NCI-H460 (cell line): ENCODE results near the gene GYS1. TPM values are rescaled to one million over a fixed set of nuclear protein-coding genes. Genes with fewer than 3 reads are reported as not detected.

Experiments used
- DNase-seq: peaks from one replicate; pipeline ENCODE4 v3.0.0-alpha.2; 2016; ENCODE audit warnings: low read depth; ENCODE audit errors: extremely low read depth
- total RNA-seq: library from RNA; depleted of rRNA; stranded (reverse); fragments of >200 nt; shearing (Covaris generic); gene quantifications from 2 replicates; pipeline ENCODE4 v1.2.3, GENCODE V29; 2014

The GYS1 gene
- total RNA-seq, 1 experiment from 2014 or later, result 19.8 TPM

DNA sequence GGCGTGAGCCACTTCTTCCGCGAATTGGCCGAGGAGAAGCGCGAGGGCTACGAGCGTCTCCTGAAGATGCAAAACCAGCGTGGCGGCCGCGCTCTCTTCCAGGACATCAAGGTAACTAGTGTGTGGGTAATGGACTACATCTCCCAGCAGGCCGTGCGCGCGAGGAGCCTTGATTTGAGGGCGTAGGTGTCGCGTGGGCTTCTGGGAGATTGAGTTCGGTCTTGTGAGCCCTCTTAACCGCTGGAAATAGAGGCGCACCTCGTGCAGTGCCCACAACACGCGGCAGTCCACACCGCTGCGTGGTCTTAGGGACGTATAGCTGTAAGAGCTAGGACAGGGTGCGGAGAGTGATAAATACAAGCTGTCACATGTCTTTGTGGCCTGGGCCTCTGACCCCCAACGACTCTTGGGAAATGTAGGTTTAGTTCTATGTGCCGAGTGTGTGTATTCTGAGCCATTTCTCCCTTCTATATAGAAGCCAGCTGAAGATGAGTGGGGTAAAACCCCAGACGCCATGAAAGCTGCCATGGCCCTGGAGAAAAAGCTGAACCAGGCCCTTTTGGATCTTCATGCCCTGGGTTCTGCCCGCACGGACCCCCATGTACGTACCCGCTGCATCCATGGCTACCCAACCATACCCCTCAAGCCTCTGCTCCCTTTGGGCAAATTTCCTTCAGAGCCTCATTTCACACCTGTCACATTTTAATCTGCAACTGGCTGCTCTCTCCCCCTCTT, 27.1 kb downstream of the GYS1 start:
- DNase-seq, result peak; percentile 56

DNA sequence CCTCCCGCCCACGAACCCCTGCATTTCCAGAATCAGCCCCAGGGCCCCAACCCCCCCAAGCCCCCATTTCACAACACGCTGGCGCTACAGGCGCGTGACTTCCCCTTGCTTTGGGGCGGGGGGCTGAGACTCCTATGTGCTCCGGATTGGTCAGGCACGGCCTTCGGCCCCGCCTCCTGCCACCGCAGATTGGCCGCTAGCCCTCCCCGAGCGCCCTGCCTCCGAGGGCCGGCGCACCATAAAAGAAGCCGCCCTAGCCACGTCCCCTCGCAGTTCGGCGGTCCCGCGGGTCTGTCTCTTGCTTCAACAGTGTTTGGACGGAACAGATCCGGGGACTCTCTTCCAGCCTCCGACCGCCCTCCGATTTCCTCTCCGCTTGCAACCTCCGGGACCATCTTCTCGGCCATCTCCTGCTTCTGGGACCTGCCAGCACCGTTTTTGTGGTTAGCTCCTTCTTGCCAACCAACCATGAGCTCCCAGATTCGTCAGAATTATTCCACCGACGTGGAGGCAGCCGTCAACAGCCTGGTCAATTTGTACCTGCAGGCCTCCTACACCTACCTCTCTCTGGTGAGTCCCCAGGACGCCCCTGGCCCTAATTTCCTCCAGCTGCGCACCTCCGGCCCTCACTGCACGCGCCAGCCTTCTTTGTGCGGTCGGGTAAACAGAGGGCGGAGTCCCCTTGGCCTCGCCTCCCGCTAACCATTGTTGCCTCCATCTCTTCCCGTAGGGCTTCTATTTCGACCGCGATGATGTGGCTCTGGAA, 27.9 kb downstream of the GYS1 start, which contains the start of gene FTL:
FTL (plus strand) TSS at position 270 of the 766 bp plus-strand sequence; CDS start at position 469, 199 bp downstream.
- DNase-seq, result peak; percentile 94

DNA sequence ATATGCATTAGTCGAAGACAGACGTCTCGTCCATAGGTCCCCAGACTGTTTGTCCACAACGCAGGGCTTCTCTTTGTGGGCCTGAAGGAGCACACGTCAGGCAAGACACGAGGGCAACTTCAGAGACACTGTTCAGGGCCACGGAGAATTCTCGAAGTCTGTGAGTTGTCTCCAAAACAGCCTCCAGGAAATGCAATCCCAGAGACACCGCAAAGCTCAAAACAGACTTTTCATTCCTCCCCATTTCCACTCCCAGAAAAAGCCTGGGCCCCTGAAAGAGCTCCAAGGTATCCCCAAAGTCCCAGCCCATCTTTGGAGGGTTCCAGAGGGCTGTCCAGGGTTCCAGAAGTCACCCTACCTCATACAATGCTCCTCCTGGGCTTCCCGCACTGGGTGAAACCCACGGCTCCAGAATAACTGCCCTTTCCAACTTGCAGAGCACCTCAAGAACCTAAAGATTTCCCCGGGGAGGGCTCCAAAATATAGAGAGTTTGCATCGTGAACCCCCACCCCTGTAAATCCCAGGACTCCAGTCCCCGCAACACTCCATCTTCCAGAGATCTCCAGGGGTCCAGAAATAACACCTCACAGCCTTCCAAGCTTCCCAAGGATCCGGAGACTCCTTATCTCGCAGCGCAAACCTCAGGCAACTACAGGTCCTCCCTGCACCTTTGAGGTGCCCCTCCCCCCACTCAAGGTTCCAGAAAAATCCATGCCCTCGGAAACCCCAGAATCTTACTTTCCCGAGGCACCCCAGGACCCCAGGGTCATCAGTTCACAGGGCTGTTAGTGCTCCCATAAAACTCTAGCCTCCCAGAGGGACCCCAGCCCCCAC, 28.7 kb downstream of the GYS1 start:
- no peak for DNase-seq

DNA sequence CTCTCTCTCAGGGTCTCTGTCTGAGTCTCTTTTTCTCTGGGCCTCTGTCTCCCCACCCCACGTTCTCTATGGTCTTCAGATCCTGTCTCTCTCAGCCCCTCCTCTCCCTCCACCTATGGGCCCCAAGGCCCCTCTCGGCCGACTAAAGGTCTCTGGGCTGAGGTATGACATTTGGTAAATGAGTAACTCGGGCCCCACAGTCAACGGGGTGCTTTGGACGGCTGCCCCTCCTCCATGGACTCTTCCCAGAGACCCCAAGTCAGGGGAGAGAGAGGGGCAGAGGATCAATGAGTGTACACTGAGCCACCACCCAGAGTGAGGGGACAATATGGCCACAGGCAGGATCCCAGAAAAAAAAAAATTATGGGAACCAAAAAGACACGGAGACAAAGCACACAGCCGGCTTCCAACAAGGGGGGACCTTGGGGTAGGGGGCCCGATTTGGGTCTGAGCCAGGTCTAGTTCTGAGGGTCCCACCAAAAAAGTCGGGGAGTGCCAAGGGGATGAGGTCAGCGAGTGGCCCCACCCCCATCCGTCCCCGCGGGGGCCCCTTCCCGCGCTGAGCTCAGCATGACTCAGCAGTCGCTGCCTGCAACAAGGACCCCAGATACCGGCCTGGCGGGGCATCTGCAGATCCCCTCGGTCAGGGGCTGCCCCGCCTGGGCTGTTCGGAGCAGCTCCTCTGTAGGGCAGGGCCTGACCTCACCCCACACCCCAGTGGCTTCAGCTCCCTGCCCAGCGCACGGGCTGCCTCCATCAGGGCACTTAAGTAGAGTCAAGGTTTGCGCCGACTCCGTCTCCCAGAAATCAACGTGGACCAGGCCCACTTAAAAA, 29.5 kb downstream of the GYS1 start:
- DNase-seq, result peak; percentile 65

DNA sequence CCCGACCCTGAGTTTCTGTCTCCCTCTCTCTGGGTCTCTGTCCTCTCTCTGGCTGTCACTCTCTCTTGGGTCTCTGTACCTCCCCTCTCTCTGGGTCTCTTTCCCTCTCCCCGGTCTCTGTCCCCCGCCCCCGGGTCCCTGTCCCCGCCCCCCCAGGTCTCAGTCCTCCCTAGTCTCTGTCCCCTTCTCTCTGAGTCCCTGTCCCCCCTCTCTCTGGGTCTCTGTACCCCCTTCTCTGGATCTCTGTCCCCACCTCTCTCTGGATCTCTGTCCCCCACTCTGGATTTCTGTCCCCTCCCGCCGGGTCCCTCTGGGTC, 30.3 kb downstream of the GYS1 start:
- DNase-seq, result no peak

DNA sequence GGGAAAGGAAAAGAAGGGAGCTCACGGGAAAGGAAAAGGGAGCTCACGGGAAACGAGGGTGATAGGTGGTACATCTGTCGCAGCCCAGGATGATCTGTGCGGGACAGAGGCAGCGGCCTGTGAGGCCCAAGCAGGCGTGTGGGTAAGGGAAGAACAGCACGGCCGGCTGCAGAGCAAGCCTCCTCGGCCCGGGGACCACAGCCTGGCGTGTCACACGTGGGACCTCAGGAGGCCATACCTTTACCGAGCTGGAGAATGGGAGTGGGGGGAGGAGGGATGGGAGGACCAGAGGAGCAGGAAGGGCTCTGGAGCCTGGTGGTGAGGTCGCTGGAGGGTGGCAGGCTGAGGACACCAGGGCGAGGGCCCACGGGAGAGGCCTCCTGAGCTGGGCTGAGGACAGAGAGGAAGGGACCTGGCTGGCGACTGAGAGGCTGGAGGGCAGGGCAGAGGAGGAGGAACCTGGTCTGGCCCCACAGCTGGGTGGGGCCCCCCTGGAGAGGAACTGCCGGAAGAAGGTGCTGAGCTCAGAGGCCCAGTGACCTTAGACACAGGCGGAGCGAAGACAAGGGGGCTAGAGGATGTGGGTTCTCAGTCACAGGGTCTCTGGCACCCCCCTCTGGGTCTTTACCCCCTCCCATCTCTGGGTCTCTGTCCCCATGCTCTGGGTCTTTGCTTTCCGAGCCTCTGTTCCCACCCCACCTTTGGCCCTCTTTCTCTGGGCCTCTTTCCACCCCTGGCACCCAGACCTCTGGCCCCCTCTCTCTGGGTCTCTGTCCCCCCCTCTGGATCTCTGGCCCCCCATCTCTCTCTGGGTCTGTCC, 30.9 kb downstream of the GYS1 start:
- peak; percentile 65 for DNase-seq

DNA sequence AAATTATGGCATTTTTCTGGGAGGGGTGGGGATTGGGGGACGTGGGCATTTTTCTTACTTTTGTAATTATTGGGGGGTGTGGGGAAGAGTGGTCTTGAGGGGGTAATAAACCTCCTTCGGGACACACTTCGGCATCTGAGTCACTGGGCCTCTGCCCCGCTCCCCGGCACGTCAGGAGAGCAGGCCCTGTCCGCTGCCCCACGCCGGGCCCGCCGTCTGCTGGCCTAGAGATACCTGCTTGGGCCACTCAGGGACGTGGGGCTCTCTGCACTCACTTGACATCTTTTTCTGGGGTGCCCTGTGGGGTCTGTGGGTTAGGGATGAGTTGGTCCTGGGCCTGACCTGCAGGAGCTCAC, 31.5 kb downstream of the GYS1 start:
- DNase-seq, result no peak

DNA sequence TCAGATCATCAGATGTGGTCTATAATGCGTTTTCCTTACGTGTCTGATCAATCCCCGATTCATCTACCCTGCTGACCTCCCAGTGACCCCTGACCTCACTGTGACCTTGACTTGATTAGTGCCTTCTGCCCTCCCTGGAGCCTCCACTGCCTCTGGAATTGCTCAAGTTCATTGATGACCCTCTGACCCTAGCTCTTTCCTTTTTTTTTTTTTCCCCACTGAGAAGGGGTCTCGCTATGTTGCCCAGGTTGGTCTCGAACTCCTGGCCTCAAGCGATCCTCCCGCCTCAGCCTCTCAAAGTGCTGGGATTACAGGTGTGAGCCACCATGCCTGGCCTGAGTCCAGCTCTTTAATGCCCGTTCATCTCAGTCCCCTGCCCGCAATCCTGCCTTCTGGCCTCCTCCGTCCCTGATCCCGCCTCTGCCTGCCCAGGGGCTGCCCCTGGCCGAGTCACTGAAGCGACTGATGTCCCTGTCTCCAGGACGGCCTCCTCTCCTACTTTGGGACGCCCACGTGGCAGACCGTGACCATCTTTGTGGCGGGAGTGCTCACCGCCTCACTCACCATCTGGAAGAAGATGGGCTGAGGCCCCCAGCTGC, 32.0 kb downstream of the GYS1 start:
- no peak for DNase-seq

DNA sequence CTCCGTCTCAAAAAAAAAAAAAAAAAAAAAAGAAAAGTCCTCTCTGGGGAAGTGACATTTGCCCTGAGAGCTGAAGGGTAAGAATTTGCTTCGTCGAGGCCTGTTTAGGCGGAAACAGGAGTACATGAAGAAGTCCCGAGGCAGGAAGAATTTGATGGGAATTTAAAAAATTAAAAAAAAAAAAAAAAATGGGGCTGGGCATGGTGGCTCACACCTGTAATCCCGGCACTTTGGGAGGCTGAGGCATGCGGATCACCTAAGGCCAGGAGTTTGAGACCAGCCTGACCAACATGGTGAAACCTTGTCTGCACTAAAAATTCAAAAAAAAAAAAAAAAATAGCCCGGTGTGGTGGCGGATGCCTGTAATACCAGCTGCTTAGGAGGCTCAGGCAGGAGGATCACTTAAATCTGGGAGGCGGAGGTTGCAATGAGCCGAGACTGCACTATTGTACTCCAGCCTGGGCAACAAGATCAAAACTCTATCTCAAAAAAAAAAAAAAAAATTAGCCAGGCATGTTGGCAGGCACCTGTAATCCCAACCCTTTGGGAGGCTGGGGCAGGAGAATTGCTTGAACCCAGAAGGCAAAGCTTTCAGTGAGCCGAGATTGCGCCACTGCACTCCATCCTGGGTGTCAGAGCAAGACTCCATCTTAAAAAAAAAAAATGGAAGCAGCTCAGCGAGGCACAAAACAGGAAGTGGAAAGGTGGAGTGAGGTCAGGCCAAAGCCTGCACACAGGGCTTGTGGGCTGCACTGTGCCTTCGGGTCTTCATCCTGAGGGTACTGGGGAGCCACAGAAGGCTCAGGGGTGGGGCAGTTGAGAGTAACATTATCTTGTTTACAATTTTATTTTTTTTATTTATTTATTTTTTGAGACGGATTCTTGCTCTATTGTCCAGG, 33.5 kb downstream of the GYS1 start:
- DNase-seq, result no peak

DNA sequence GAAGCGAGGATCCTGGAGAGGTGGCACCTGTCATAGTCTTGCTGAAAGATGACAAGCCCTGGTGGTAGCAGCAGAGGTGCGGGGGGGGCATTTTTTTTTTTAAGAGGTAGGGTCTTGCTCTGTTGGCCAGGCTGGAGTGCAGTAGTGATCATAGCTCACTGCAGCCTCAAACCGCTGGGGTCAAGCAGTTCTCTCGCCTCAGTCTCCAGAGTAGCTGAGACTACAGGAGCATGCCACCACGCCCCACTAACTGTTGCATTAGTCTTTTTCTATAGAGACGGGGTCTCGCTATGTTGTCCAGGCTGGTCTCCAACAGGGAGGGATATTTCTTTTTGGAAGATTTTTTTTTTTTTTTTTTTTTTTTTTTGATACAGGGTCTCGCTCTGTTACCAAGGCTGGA, 35.1 kb downstream of the GYS1 start:
- no peak for DNase-seq

DNA sequence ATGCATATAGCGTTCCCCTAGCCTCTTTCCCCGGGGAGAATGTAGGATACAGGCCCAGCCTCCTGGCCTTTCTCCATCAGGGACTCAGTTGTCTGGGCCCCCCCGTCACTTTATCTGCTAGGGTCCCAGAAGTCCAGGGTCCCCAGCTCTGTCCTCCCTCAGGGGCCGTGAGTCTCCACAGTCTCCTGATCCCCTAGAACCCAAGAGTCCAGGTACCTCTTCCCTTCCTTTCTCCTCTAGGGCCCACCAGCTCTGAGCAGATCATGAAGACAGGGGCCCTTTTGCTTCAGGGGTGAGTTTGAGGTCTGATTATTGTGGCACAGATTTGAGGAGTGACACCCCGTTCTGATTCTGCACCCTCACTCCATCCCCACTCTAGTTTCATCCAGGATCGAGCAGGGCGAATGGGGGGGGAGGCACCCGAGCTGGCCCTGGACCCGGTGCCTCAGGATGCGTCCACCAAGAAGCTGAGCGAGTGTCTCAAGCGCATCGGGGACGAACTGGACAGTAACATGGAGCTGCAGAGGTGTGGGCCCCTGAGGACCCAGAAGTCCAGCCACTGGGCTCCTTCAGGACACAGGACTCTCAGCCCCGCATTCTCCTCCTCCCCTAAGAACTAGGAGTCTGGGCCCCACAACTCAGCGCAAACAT, 37.7 kb downstream of the GYS1 start:
- DNase-seq, result no peak

DNA sequence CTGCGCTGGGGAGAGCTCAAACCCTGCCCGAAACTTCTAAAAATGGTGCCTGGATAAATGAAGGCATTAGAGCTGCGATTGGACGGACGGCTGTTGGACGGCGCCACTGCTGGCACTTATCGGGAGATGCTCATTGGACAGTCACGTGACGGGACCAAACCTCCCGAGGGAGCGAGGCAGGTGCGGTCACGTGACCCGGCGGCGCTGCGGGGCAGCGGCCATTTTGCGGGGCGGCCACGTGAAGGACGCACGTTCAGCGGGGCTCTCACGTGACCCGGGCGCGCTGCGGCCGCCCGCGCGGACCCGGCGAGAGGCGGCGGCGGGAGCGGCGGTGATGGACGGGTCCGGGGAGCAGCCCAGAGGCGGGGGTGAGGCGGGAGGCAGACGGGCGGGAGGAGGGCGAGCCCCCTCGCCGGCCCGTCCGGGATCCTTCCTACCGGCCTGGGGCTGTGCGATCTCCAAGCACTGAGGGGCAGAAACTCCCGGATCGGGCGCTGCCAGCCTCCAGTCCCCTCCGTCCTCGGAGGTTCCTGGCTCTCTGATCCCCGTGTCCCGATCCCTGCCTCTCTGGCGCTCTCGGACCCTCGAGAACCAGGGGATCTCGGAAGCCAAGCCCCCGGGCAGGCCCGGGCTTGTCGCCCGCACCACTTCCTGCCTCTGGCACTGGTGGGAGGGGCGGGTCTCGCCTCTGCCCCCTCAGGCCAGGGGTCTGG, 38.4 kb downstream of the GYS1 start, which contains the start of gene BAX:
BAX (plus strand) TSS at position 281 of the 713 bp plus-strand sequence; CDS start at position 335, 54 bp downstream.
- DNase-seq, result peak; percentile 94

DNA sequence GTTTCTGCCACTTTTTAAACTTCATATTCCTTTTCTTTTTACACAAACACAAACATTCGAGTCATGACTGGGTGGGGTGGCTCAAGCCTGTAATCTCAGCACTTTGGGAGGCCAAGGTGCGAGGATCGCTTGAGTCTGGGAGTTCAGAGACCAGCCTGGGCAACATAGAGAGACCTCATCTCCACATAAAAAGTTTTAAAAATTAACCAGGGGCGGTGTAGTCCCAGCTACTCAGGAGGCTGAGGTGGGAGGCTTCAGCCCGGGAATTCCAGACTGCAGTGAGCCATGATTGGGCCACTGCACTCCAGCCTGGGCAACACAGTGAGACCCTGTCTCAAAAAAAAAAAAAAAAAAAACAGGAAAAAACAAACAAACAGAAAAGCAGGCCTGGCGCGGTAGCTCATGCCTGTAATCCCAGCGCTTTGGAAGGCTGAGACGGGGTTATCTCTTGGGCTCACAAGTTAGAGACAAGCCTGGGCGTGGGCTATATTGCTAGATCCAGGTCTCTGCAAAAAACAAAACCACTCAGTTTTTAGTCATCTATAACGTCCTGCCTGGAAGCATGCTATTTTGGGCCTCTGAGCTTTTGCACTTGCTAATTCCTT, 39.0 kb downstream of the GYS1 start:
- DNase-seq, result no peak

DNA sequence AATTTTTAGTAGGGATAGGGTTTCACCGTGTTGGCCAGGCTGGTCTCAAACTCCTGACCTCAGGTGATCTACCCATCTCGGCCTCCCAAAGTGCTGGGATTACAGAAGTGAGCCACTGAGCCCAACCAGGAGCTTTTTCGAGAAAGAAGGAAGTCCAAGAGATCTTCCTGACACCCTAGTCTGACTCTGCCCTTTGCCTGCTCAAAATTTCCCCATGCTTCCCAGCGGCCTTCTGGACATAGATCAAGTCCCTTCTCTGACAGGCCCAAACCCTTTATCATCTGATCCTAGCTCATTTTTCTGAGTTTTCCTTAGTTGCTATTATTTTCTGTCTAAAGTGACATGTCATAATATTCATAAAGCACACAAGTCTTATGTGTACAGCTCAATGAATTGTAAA, 40.0 kb downstream of the GYS1 start:
- DNase-seq, result no peak

DNA sequence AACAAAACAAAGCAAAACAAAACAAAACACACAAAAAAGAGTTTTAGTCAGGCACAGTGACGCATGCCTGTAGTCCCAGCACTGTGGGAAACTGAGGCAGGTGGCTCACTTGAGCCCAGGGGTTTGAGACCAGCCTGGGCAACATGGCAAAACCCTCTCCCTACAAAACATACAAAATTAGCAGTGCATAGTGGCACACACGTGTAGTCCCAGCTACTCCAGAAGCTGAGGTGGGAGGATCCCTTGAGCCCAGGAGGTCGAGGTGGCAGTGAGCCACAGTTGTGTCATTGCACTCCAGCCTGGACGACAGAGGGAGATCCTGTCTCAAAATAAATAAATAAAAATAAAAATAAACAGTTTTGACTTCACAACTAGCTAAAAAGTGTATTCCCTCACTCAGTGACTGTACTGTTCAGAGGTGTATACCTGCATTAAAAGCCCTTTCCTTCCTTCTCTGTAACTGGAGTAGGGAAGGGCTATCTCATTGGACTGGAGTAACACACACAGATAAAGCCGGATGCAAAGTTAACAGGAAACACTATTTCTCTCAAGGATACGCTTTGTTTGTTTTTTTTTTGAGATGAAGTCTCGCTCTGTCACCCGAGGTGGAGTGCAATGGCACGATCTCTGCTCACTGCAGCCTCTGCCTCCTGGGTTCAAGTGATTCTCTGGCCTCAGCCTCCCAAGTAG, 42.1 kb downstream of the GYS1 start:
- no peak for DNase-seq

DNA sequence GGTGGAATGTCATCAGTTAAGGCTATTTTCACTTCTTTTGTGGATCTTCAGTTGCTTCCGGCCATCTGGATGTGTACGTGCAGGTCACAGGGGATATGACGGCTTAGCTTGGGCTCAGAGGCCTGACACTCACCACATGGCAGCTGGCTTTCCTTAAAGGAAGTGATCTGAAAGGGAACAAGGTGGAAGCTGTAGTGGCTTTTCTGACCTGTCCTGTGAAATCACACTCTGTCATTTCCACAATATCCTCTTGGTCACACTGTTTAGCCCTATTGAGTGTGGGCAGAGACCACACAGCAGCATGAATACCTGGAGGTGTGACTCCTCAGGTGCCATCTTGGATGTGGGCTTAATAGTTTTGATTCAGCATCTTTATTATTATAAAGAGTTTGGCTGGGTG, 43.0 kb downstream of the GYS1 start:
- no peak for DNase-seq
